K562 (cell line): ENCODE data around the gene CFAP141. TPM values are rescaled to one million over a fixed set of nuclear protein-coding genes. Genes with fewer than 3 reads are reported as not detected.

Experiments
- CBFB ChIP-seq: sonication (generic); formaldehyde crosslinking; IDR thresholded peaks from 2 replicates; pipeline ENCODE4 v1.4.0; 2020; ENCODE audit warnings: mild to moderate bottlenecking, missing genetic modification reagents
- CEBPB ChIP-seq: fragments of 450-650 bp; IDR thresholded peaks from 2 replicates; pipeline ENCODE4 v1.6.1; 2016; ENCODE audit warnings: missing genetic modification characterization, missing compliant biosample characterization
- HDGF ChIP-seq: fragments of 450-650 bp; IDR thresholded peaks from 2 replicates; pipeline ENCODE4 v1.6.1; 2016
- HOMEZ ChIP-seq: fragments of 250-450 bp; sonication (Bioruptor Pico); IDR thresholded peaks from 2 replicates; pipeline ENCODE4 v1.4.0; 2020; ENCODE audit warnings: mild to moderate bottlenecking, moderate library complexity
- NFE2L1 ChIP-seq: fragments of 450-650 bp; IDR thresholded peaks from 2 replicates; pipeline ENCODE4 v1.6.1; 2016; ENCODE audit warnings: missing genetic modification characterization, low read depth, mild to moderate bottlenecking, missing compliant biosample characterization, moderate library complexity, borderline replicate concordance
- POLR2AphosphoS2 ChIP-seq: IDR thresholded peaks from 2 replicates; pipeline ENCODE4 v1.6.1; 2012; ENCODE audit warnings: low read length, improper control_type of control experiment
- TAF7 ChIP-seq: fragments of 450-650 bp; IDR thresholded peaks from 2 replicates; pipeline ENCODE4 v1.6.1; 2016; ENCODE audit warnings: missing genetic modification characterization, missing compliant biosample characterization
- THRB ChIP-seq: fragments of 450-650 bp; formaldehyde crosslinking; conservative IDR thresholded peaks from 2 replicates; pipeline ENCODE4 v1.4.0; 2022; ENCODE audit warnings: mild to moderate bottlenecking, missing genetic modification characterization
- TSC22D4 ChIP-seq: fragments of 450-650 bp; IDR thresholded peaks from 2 replicates; pipeline ENCODE4 v1.6.1; 2016; ENCODE audit warnings: missing genetic modification characterization, missing biosample characterization, control low read depth
- U2AF2 ChIP-seq: fragments of 200-400 bp; formaldehyde crosslinking; optimal IDR thresholded peaks from 2 replicates; pipeline ENCODE3; 2017; ENCODE audit warnings: low read depth, mild to moderate bottlenecking, low read length
- UBTF ChIP-seq, 2 experiments: IDR thresholded peaks; 2 replicates each; pipeline ENCODE4 v1.6.1; 2012; ENCODE audit warnings: improper control_type of control experiment in 2 of 2, low read depth in 2 of 2, low read length in 2 of 2, borderline replicate concordance in 1 of 2
- ZNF384 ChIP-seq: IDR thresholded peaks from 2 replicates; pipeline ENCODE4 v1.6.1; 2012; ENCODE audit warnings: low read depth, low read length, improper control_type of control experiment
- ZNF449 ChIP-seq: fragments of 250-450 bp; sonication (Bioruptor Pico); IDR thresholded peaks from 2 replicates; pipeline ENCODE4 v1.8.0; 2022; ENCODE audit warnings: moderate library complexity, mild to moderate bottlenecking, inconsistent platforms
- ZNF589 ChIP-seq: fragments of 200-800 bp; sonication (Bioruptor generic); IDR thresholded peaks from 2 replicates; pipeline ENCODE4 v1.6.1; 2016; ENCODE audit warnings: low read depth, missing genetic modification characterization, missing compliant biosample characterization
- polyA plus RNA-seq, 8 experiments: library from polyadenylated mRNA; depleted of rRNA in 4 of 8; stranded (reverse) in 5 of 8; unstranded in 3 of 8; fragments of >200 nt; fragmentation: Nextera tagmentation in 2 of 8; fragmentation: Illumina TruSeq in 1 of 8; extraction: Ambion mirVana in 2 of 8; extraction: Trizol in 1 of 8; gene quantifications; 2 replicates each; pipeline versions ENCODE4 v1.2.1 to v1.2.3, GENCODE V29; 2011 to 2014; ENCODE audit warnings: inconsistent platforms in 1 of 8, missing spikeins in 1 of 8
- total RNA-seq, 7 experiments: library from RNA; depleted of rRNA in 6 of 7; stranded (reverse); fragments of >200 nt in 6 of 7; fragmentation: Illumina TruSeq in 2 of 7; extraction: Trizol in 2 of 7; gene quantifications; 2 replicates each; pipeline versions ENCODE4 v1.2.1 to v1.2.3, GENCODE V29; 2011 to 2021; ENCODE audit warnings: low replicate concordance in 1 of 7

The CFAP141 gene
- total and polyA plus RNA-seq, 9 of the 15 experiments (the other 6 are each of a cell fraction or from before 2014, with no cell fraction given) = not detected

- TF ChIP-seq ZNF589 (CRISPR knock-in tag) (no peak), ZNF384 (0 out of 2 replicates have a peak, but pooled peaks have one; percentile 22), TAF7 (tag) (no peak), ZNF449 (no peak), HDGF (no peak), NFE2L1 (tag) (no peak), THRB (CRISPR knock-in tag) (0 out of 2 replicates have a peak, but pooled peaks have one; percentile 6), U2AF2 (no peak), TSC22D4 (tag) (no peak), CEBPB (tag) (no peak), CBFB (CRISPR knock-in tag) (no peak), POLR2AphosphoS2 (no peak), HOMEZ (CRISPR knock-in tag) (no peak), UBTF (IDR thresholded peaks at IDR 0.05; ENCODE audit: borderline replicate concordance in 1 of 2, low read depth in 2 of 2, low read length in 2 of 2) (no peak)
Measured at GRCh38 chr1:154186177-154186576, 20.0 kb downstream of the CFAP141 start (continued).
